HG02840 (cell line): ENCODE results near the gene MALRD1.

ENCODE experiments used
- ATAC-seq: cut with Tn5 transposase; IDR thresholded peaks from one replicate; pipeline ENCODE4 v1.9.1; 2021; ENCODE audit warnings: mild to moderate bottlenecking, moderate library complexity, moderate number of reproducible peaks; ENCODE audit not compliant: unreplicated experiment, low FRiP score

MALRD1 gene

GRCh38 chr10:19209319-19209718 lies 160.7 kb downstream of the MALRD1 start:
- no peak for ATAC-seq

DNA sequence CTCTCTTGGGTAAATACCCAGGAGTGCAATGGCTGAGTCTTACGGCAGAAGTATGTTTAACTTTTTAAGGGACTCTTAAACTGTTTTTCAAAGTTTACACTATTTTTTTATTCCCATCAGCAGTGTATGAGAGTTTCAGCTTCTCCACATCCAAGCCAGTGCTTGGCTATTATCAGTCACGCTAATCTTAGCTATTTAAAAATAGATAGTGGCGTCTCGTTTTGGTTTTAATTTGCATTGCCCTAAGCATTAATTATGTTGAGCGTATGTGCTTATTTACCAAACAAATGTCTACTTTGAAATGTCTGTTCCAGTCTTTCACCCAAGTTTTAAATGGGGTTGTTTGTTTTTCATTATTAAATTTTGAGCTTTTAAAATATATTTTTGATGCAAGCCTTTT lies 164.0 kb downstream of the MALRD1 start:
- ATAC-seq: no peak

DNA sequence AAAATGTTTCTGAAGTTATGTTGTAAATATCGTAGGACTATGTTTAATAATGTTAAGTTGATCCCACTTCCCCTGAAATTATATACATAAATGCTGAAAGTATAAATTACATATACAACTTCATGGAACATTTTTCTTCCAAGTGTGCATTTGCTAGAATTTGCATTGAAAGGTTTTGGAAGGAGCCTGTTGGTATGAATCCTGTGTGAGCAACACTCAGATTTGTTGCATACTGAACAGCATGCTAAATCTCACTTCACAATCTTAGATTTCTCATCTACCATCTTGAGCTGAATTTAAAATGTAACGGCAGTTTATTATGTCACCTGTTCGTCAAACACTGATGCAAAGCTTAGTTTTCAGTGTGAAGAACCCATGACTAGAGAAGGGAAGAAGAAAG lies 172.6 kb downstream of the MALRD1 start:
- no peak for ATAC-seq

DNA sequence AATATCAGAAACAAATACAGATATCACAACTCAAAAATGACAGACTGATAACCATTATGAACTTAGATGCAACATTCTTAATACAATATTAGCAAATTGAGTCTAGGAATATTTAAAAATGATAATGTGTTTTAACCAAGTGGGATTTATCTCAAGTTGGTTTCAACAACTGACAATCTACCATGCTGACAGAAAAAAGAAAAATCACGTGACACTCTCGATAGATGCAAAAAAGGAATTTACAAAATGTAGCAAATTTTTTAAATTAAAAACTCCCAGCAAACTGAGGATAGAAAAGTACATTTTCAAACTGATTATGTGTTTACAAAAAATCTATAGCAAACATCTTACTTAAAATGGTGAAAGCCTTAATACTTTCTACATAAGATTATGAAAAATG lies 177.4 kb downstream of the MALRD1 start:
- ATAC-seq: no peak

- ATAC-seq: no peak
Measured at GRCh38 chr10:19231034-19231433, 182.4 kb downstream of the MALRD1 start.

DNA sequence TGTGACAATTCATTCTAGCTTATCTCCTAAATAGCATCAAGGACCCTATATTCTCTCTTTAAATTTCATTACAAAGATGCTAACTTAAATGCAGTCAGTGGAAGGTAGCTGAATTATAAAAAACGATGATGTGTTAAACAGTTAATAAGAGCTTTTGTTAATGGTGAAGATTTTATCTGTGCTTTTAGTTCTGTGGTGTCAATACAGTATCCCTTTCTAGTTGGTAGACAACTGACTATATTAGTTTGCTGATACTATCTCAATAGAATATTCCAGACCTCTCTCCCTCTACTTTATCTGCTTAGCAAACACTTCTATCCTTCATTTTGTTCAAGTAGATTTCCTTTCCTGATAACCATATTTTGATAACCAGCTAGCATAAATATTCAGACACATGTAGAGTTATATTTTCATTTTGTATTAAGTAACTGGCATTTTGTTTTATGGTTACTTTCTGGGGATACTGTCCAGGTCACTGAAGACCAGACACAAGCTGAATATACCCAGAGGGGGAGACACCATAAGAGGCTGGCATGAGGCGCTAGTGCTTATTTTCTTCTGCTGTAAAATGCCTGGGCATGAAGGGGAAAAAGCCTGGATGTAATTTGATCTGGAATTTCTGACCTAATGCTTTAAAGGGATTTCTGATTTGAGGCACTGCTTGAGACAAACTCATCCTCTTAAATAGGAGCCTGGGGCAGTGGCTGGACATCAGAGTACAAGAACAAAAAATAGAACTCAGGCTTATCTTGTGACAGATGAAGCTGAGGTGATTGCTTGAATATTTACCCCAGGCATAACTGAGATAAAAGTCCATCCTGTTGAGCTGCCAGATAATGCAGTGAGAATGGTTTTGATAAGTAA lies 197.5 kb downstream of the MALRD1 start:
- no peak for ATAC-seq

- ATAC-seq: no peak
Measured at GRCh38 chr10:19247843-19248242, 199.2 kb downstream of the MALRD1 start.

DNA sequence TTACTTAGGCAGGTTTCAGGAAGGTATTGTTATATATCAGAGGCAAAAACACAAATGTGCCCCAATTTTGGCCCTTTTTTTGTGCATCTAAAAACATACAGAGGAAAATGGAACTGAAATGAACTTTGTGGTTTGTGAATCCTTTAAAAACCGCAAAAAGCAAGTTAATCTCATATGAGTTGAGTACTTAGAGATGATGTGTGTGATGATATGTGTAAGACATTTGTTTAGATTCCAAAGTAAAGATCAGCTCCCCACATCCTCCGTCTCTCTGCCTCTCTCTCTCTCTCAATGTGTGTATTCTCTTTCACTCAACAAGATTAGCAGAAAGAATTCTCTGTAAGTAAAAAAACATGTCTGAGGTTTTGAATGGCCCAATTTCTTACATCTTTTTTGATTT lies 201.9 kb downstream of the MALRD1 start:
- ATAC-seq: no peak

GRCh38 chr10:19252531-19252930 lies 203.9 kb downstream of the MALRD1 start:
- no peak for ATAC-seq

- no peak for ATAC-seq
Measured at GRCh38 chr10:19256331-19256730, 207.7 kb downstream of the MALRD1 start.

DNA sequence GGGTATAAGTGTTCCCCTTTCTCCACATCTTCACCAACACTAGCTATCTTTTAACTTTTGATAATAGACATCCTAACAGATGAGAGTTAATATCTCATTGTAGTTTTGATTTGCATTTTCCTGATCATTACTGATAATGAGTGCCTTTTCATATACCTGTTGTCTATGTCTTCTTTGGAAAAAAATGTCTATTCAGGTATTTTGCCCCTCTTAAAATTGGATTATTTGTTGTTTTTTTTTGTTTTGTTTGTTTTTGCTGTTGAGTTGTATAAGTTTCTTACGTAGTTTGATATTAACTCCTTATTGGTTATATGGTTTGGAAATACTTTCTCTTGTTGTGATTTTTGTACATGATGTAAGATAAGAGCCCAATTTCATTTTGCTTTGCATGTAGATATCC lies 214.7 kb downstream of the MALRD1 start:
- no peak for ATAC-seq

DNA sequence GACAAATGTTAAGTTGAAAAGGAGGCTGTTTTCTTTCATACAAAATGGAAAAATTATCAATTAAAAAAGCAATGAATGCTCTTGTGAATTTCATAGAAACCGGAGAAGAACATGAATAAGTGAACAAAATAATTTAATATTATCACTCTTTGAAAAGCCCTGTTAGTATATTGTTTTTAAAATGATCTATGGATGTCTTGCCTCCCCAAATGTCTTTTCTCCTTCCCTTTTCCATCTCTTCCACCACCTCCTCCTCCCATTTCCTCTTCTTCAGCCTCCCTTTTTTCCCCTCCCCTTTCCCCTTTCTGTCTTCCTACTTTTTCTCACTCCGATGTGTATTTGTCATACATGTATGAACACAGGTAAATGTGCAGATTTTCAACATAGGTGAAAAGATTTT lies 234.7 kb downstream of the MALRD1 start:
- ATAC-seq: no peak

DNA sequence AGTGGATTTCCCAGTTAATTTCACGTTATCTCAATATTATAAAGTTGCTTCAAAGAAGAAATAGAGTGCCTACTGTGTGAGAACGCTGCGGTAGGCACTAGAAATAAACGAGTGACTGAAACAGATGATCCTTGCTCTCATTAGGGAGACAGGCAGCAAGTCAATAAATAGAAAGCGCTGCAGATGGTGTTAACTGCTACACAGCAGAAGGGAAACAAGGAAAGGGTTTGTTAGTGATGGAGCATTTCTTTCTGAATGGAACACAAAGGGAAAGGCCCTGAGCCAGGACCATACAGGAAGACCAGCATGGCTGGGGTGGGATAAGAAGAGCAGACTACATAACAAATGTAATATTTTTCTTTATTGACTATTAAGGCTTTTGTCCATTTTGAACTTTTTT lies 235.2 kb downstream of the MALRD1 start:
- ATAC-seq: no peak

DNA sequence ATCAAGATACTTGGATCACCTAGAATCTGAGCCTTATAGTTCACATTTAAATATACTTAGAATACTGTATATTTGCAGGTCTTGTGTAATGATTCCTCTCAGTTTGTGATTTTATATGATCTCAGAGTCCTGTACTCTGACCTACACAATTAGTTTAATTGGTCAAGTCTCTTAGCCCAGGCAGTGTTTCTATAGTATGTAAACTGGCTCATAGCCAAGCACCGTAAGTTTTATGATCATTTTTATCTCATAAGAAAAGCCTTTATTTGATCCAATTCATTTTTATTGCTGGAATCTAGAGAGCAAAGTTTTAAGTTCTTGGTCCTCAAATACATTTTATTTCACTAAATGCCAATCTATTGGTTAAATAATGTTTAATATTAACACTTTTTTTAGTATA lies 242.2 kb downstream of the MALRD1 start:
- no peak for ATAC-seq

DNA sequence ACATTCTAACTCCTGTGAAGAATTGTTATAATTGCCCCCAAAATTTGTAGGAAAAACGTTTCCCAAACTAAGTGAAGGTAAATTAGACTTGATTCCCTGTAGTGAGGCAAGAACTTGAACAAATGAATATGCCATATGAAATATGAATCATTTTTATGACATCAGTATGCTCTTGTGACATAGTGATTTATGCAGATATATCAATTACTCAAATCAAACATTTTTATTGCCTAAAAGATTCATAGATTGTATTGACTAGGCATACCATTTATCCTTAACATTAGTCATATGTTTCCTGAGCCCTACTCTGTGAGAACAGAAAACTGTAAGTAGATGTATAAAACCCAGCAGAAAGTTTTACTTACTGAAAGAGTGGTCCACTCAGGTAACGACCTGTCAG lies 245.6 kb downstream of the MALRD1 start:
- ATAC-seq: no peak

DNA sequence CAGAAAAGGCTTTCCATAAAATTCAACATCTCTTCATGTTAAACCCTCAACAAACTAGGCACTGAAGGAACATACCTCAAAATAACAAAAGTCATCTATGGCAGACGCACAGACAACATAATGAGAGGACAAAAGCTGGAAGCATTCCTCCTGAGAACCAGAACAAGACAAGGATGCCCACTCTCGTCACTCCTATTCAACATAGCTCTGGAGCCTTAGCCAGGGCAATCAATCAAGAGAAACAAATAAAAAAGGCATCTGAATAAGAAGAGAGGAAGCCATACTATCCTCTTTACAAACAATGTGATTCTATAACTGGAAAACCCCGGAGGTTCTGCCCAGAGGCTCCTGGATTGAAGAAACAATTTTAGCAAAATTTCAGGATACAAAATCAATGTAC lies 251.0 kb downstream of the MALRD1 start:
- no peak for ATAC-seq

GRCh38 chr10:19302117-19302516 lies 253.5 kb downstream of the MALRD1 start:
- no peak for ATAC-seq

GRCh38 chr10:19310066-19310465 lies 261.5 kb downstream of the MALRD1 start:
- no peak for ATAC-seq

DNA sequence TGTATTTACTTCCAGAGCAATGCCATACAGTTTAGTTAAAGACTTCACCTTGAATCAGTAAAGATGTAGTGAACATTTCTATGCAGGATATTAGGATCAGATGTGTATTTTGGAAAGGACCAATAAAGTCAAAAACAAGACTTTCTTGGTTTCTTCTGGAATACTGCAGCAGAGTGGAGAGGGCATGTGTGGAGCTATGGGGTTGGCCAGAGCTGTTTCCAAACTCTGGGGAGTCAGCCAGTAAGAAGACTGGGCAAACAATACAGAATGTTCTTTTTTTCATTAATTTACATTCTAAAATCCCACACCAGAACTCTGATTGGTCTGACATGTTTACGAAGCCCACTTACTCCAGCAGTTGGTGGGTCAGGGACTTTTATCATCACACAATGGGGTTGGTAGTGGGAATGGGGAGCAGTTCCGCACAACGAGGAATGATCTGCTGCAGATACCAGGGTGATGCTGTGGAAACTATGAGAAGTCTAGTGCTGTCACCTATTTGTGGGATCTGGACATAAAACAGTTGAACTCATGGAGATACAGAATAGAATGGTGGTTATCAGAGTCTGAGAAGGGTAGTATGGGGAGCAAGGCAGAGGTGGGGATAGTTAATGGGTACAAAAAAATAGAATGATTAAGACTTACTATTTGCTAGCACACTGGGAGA lies 267.7 kb downstream of the MALRD1 start:
- no peak for ATAC-seq

DNA sequence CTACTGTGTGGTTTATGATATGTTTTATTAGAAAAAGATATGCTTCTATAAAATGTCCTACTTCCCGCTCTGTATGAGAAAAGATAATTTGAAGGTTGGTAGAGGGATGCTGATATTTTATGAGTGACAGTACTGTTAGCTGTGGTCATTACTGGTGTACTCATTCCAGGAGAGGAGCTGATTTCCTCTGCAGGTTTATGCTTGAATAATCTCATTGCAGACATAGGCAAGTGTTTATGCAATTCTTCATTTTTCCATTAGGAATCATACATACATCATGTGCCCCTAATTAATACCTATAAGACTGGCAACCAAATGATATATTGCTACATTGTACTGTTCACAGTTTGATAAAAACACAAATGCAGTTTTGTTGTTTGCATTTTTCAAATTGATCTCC lies 269.4 kb downstream of the MALRD1 start:
- no peak for ATAC-seq

DNA sequence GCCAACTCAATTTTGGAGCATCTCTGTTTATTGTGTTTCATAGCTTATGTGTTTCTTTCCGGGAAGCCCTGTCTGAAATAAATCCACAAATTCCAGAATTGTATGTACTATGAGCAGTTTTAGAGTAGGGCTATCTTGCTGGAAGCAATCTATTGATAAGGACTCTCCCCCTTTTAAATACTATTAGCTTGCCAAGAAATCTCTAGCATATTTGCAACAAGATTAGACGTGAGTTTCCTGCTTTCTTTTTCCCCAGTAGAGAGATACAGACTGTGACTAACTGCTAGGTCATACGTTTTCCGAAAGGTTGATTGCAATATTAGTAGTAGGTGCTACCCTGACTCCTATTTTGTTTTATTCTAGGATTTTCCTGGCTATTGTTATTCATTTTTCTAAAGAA lies 277.0 kb downstream of the MALRD1 start:
- no peak for ATAC-seq

DNA sequence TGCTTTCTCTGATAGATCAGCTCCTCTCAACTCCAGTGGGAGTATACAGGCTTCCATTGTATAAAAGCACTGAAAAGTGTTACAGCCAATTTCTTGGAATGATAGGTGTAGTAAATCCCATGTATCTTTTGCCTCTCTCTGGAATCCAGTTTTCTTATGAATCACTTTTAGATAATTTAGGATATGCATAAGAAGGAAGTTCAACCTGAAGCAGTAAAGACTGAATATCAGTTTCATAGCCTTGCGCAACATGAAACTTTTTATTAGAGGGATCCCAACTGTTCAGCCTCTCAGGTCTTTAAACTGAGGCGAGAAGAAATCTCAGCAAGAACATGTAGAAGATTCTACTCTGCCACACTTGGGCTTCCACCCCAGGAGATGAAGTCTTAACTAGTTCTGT lies 280.0 kb downstream of the MALRD1 start:
- ATAC-seq: no peak
